ENCODE measurements around the gene BIRC7.

Gene BIRC7

GRCh38 chr20:63273635-63274380 lies 38.1 kb downstream of the BIRC7 start:
- H3K4me1 ChIP-seq (ENCODE audit: control insufficient read depth in 1 of 2, insufficient read depth in 1 of 2, low read depth in 1 of 2, low read length in 1 of 2): peaks cover 15 to 16% of the 10 kb centered on the region in 2 experiments
- H3K9me3 ChIP-seq: no peaks in the 10 kb centered on the region
- TF ChIP-seq CTCF (IDR thresholded peaks at IDR 0.05): no peak
- H3K27me3 ChIP-seq: peaks cover 23% of the 10 kb centered on the region
- peak overlapping the region; percentile 61 for H3K27ac ChIP-seq
- peaks cover 30% of the 10 kb centered on the region for H3K36me3 ChIP-seq
- H3K4me3 ChIP-seq (ENCODE audit: low read depth in 1 of 2, low read length in 1 of 2): peak overlapping the region; percentile 79 to 83

GRCh38 chr20:63274381-63275228 lies 38.9 kb downstream of the BIRC7 start:
- Histone ChIP-seq H3K36me3 (peaks cover 38% of the 10 kb centered on the region), H3K27me3 (peaks cover 17% of the 10 kb centered on the region), H3K27ac (no peak overlapping the region), H3K4me1 (ENCODE audit: control insufficient read depth in 1 of 2, insufficient read depth in 1 of 2, low read depth in 1 of 2, low read length in 1 of 2) (peaks cover 15 to 16% of the 10 kb centered on the region in 2 experiments), H3K4me3 (ENCODE audit: low read depth in 1 of 2, low read length in 1 of 2) (no peak overlapping the region), H3K9me3 (no peaks in the 10 kb centered on the region)
- no peak for TF ChIP-seq CTCF (IDR thresholded peaks at IDR 0.05)

GRCh38 chr20:63275825-63276224 lies 40.1 kb downstream of the BIRC7 start:
- Histone ChIP-seq H3K4me3 (ENCODE audit: low read depth in 1 of 2, low read length in 1 of 2) (no peak overlapping the region), H3K27me3 (peaks cover 14% of the 10 kb centered on the region), H3K36me3 (peaks cover 50% of the 10 kb centered on the region), H3K4me1 (ENCODE audit: control insufficient read depth in 1 of 2, insufficient read depth in 1 of 2, low read depth in 1 of 2, low read length in 1 of 2) (peaks cover 15 to 16% of the 10 kb centered on the region in 2 experiments), H3K27ac (no peak overlapping the region), H3K9me3 (no peaks in the 10 kb centered on the region)
- TF ChIP-seq CTCF (IDR thresholded peaks at IDR 0.05): no peak

GRCh38 chr20:63276956-63277355 lies 41.3 kb downstream of the BIRC7 start:
- peaks cover 2% of the 10 kb centered on the region for H3K27me3 ChIP-seq
- H3K36me3 ChIP-seq: peaks cover 62% of the 10 kb centered on the region
- H3K4me1 ChIP-seq (ENCODE audit: control insufficient read depth in 1 of 2, insufficient read depth in 1 of 2, low read depth in 1 of 2, low read length in 1 of 2): peaks cover 11 to 12% of the 10 kb centered on the region in 2 experiments
- no peak for TF ChIP-seq CTCF (IDR thresholded peaks at IDR 0.05)
- H3K27ac ChIP-seq: no peak overlapping the region
- no peaks in the 10 kb centered on the region for H3K9me3 ChIP-seq
- no peak overlapping the region for H3K4me3 ChIP-seq (ENCODE audit: low read depth in 1 of 2, low read length in 1 of 2)

- Histone ChIP-seq H3K36me3 (peaks cover 69% of the 10 kb centered on the region), H3K27ac (no peak overlapping the region), H3K4me1 (ENCODE audit: control insufficient read depth in 1 of 2, insufficient read depth in 1 of 2, low read depth in 1 of 2, low read length in 1 of 2) (peaks cover 9% of the 10 kb centered on the region in 2 experiments), H3K4me3 (ENCODE audit: low read depth in 1 of 2, low read length in 1 of 2) (no peak overlapping the region), H3K27me3 (no peaks in the 10 kb centered on the region), H3K9me3 (no peaks in the 10 kb centered on the region)
- TF ChIP-seq CTCF (IDR thresholded peaks at IDR 0.05): no peak
Observed at GRCh38 chr20:63277466-63278272, 42.0 kb downstream of the BIRC7 start.

Data from neutrophil (primary cell).